Liver (tissue), 9 donors: ENCODE results near the gene GFY. TPM values are rescaled to one million over a fixed set of nuclear protein-coding genes. Genes with fewer than 3 reads are reported as not detected.

Experiments
- DNase-seq: peaks from one replicate; pipeline ENCODE4 v3.0.0-alpha.2; 2017; ENCODE audit warnings: low spot score
- H3K27ac ChIP-seq, 2 donors: one replicate each; pipeline ENCODE4 v1.7.0; 2013; ENCODE audit warnings: inconsistent platforms in 2 of 2, low read length in 2 of 2, control low read depth in 1 of 2, low read depth in 1 of 2, mild to moderate bottlenecking in 1 of 2
- H3K27me3 ChIP-seq, 4 donors: one replicate each; pipeline versions ENCODE4 v1.6.1 to v1.7.0; 2013; ENCODE audit warnings: low read length in 3 of 4, inconsistent platforms in 1 of 4, mild to moderate bottlenecking in 1 of 4, moderate library complexity in 1 of 4; ENCODE audit not compliant: control insufficient read depth in 4 of 4, insufficient read depth in 4 of 4
- H3K36me3 ChIP-seq, 4 donors: one replicate each; pipeline versions ENCODE4 v1.6.1 to v1.7.0; 2013; ENCODE audit warnings: low read length in 3 of 4, mild to moderate bottlenecking in 3 of 4, low read depth in 1 of 4, moderate library complexity in 1 of 4; ENCODE audit not compliant: control insufficient read depth in 4 of 4, insufficient read depth in 3 of 4
- H3K4me1 ChIP-seq, 4 donors: one replicate each; pipeline versions ENCODE4 v1.6.1 to v1.7.0; 2013; ENCODE audit warnings: low read length in 3 of 4, mild to moderate bottlenecking in 3 of 4, moderate library complexity in 1 of 4; ENCODE audit not compliant: control insufficient read depth in 4 of 4, insufficient read depth in 4 of 4
- H3K4me3 ChIP-seq, 3 donors: one replicate each; pipeline versions ENCODE4 v1.6.1 to v1.7.0; 2013; ENCODE audit warnings: low read length in 3 of 3, control low read depth in 1 of 3, low read depth in 1 of 3, mild to moderate bottlenecking in 1 of 3
- H3K9ac ChIP-seq, 2 donors: one replicate each; pipeline ENCODE4 v1.7.0; 2013; ENCODE audit warnings: low read length in 2 of 2, mild to moderate bottlenecking in 2 of 2, moderate library complexity in 2 of 2, control low read depth in 1 of 2, low read depth in 1 of 2
- H3K9me3 ChIP-seq, 4 donors: one replicate each; pipeline versions ENCODE4 v1.6.1 to v1.7.0; 2013; ENCODE audit warnings: low read length in 3 of 4; ENCODE audit not compliant: control insufficient read depth in 4 of 4
- CTCF ChIP-seq: fragments of 150-350 bp; IDR thresholded peaks from 2 replicates; pipeline ENCODE4 v1.5.1; 2017; ENCODE audit warnings: improper control_type of control experiment, low read depth, low read length; ENCODE audit not compliant: missing input control
- EGR1 ChIP-seq, 2 donors: IDR thresholded peaks; 2 replicates each; pipeline ENCODE4 v1.6.1; 2016 to 2018; ENCODE audit warnings: antibody characterized with exemption in 2 of 2, low read depth in 2 of 2
- WGBS: extraction: QIAGEN DNeasy Blood & Tissue Kit; methylation state at CpG from one replicate; pipeline ENCODE4 v1.1.7; 2013; 5-methylcytosine and 5-hydroxymethylcytosine counted together
- polyA plus RNA-seq, 2 donors: library from polyadenylated mRNA; stranded (reverse) in 1 of 2; unstranded in 1 of 2; fragments of 200-250 nt in 1 of 2; fragments of >200 nt in 1 of 2; fragmentation: Nextera tagmentation in 1 of 2; extraction: Ambion mirVana in 1 of 2; gene quantifications; one replicate each; pipeline versions ENCODE4 v1.2.1 to v1.2.3, GENCODE V29; 2013 to 2015
- total RNA-seq, 2 donors: library from RNA; depleted of rRNA; stranded (reverse); fragments of >200 nt; gene quantifications; one replicate each; pipeline ENCODE4 v1.2.3, GENCODE V29; 2014
- donor health status: healthy.
- donor health status: healthy.
- donor health status: healthy.
- donor health status: healthy.
- donor health status: healthy.

Gene GFY
- total and polyA plus RNA-seq, 4 donors, result not detected

GRCh38 chr19:49475995-49476880 is 51.0 kb downstream of the GFY start:
- TF ChIP-seq CTCF (peak; percentile 19), EGR1 (IDR thresholded peaks at IDR 0.05; ENCODE audit: low read depth in 2 of 2) (no peak)
- Histone ChIP-seq H3K9ac (no peak overlapping the region), H3K4me3 (no peak overlapping the region), H3K9me3 (no peaks in the 10 kb centered on the region), H3K27me3 (no peaks in the 10 kb centered on the region), H3K27ac (no peak overlapping the region), H3K36me3 (no peaks in the 10 kb centered on the region), H3K4me1 (peaks cover 0 to 11% (median 6%) of the 10 kb centered on the region in 4 donors)
- WGBS, result 70% methylated on average over 27 of the region's 27 CpGs
- no peak for DNase-seq

Other genes starting within 250 kb of the GFY start
- 1 to 10 TPM in 1 of 2 donors, under 1 TPM in 1; 0.19 to 1.2 TPM for gene SLC6A16, start 100.2 kb upstream of the GFY start, total RNA-seq
- gene SLC6A16, start 100.2 kb upstream of the GFY start, polyA plus RNA-seq, result 1 to 10 TPM; 1.8 to 2.7 TPM
- gene CD37, start 90.0 kb upstream of the GFY start, total RNA-seq, result 1 to 10 TPM; 2.9 to 9.6 TPM
- 1 to 10 TPM; 3.7 to 4.1 TPM for gene CD37, start 90.0 kb upstream of the GFY start, polyA plus RNA-seq
- gene TEAD2, start 63.0 kb upstream of the GFY start, total RNA-seq, result 1 to 10 TPM; 3.3 to 8.1 TPM
- gene TEAD2, start 63.0 kb upstream of the GFY start, polyA plus RNA-seq, result 1 to 10 TPM; 3.6 to 5.2 TPM
- under 1 TPM in 1 of 2 donors, not detected in 1; 0.14 TPM for gene DKKL1, start 61.5 kb upstream of the GFY start, total RNA-seq
- under 1 TPM in 1 of 2 donors, not detected in 1; 0.16 TPM for gene DKKL1, start 61.5 kb upstream of the GFY start, polyA plus RNA-seq
- gene KASH5, start 37.1 kb upstream of the GFY start, total RNA-seq, result not detected
- gene KASH5, start 37.1 kb upstream of the GFY start, polyA plus RNA-seq, result not detected
- not detected for gene PTH2, start 1.9 kb upstream of the GFY start, total RNA-seq
- not detected for gene PTH2, start 1.9 kb upstream of the GFY start, polyA plus RNA-seq
- under 1 TPM in 1 of 2 donors, not detected in 1; 0.08 TPM for gene SLC17A7, start 16.1 kb downstream of the GFY start, total RNA-seq
- gene SLC17A7, start 16.1 kb downstream of the GFY start, polyA plus RNA-seq, result under 1 TPM in 1 of 2 donors, not detected in 1; 0.06 TPM
- 10 to 100 TPM; 48.6 to 59.4 TPM for gene PIH1D1, start 26.4 kb downstream of the GFY start, total RNA-seq
- gene PIH1D1, start 26.4 kb downstream of the GFY start, polyA plus RNA-seq, result 10 to 100 TPM; 41.4 to 45.8 TPM
- gene ALDH16A1, start 27.8 kb downstream of the GFY start, total RNA-seq, result 10 to 100 TPM; 21.3 to 35.8 TPM
- gene ALDH16A1, start 27.8 kb downstream of the GFY start, polyA plus RNA-seq, result 10 to 100 TPM in 1 of 2 donors, 1 to 10 TPM in 1; 5.2 to 21.8 TPM
- gene FLT3LG, start 48.8 kb downstream of the GFY start, total RNA-seq, result 1 to 10 TPM in 1 of 2 donors, under 1 TPM in 1; 0.65 to 1.8 TPM
- 1 to 10 TPM; 2.5 to 4.3 TPM for gene FLT3LG, start 48.8 kb downstream of the GFY start, polyA plus RNA-seq
- gene RPL13A, start 62.2 kb downstream of the GFY start, total RNA-seq, result 1,000 to 10,000 TPM in 1 of 2 donors, 100 to 1,000 TPM in 1; 444 to 1,553 TPM
- gene RPL13A, start 62.2 kb downstream of the GFY start, polyA plus RNA-seq, result 1,000 to 10,000 TPM in 1 of 2 donors, 100 to 1,000 TPM in 1; 472 to 1,021 TPM
- gene RPS11, start 71.0 kb downstream of the GFY start, total RNA-seq, result 1,000 to 10,000 TPM in 1 of 2 donors, 100 to 1,000 TPM in 1; 985 to 1,212 TPM
- gene RPS11, start 71.0 kb downstream of the GFY start, polyA plus RNA-seq, result 1,000 to 10,000 TPM in 1 of 2 donors, 100 to 1,000 TPM in 1; 514 to 1,329 TPM
- 100 to 1,000 TPM; 123 to 146 TPM for gene FCGRT, start 87.3 kb downstream of the GFY start, total RNA-seq
- gene FCGRT, start 87.3 kb downstream of the GFY start, polyA plus RNA-seq, result 100 to 1,000 TPM; 237 TPM
- gene RCN3, start 102.6 kb downstream of the GFY start, total RNA-seq, result 1 to 10 TPM; 4.9 to 9.8 TPM
- gene RCN3, start 102.6 kb downstream of the GFY start, polyA plus RNA-seq, result 1 to 10 TPM; 5.8 to 8.2 TPM
- gene NOSIP, start 155.2 kb downstream of the GFY start, total RNA-seq, result 10 to 100 TPM; 19.3 to 33.3 TPM
- gene NOSIP, start 155.2 kb downstream of the GFY start, polyA plus RNA-seq, result 10 to 100 TPM; 27.7 to 45.2 TPM
- gene PRRG2, start 155.9 kb downstream of the GFY start, total RNA-seq, result 1 to 10 TPM; 1.1 to 1.4 TPM
- 1 to 10 TPM; 2.8 TPM for gene PRRG2, start 155.9 kb downstream of the GFY start, polyA plus RNA-seq
- gene PRR12, start 165.8 kb downstream of the GFY start, total RNA-seq, result 1 to 10 TPM; 2.8 TPM
- 1 to 10 TPM in 1 of 2 donors, under 1 TPM in 1; 0.86 to 3.5 TPM for gene PRR12, start 165.8 kb downstream of the GFY start, polyA plus RNA-seq
- 1 to 10 TPM; 4.1 to 5.7 TPM for gene RRAS, start 214.8 kb downstream of the GFY start, total RNA-seq
- 10 to 100 TPM; 16.5 to 18.5 TPM for gene RRAS, start 214.8 kb downstream of the GFY start, polyA plus RNA-seq
- 10 to 100 TPM in 1 of 2 donors, 1 to 10 TPM in 1; 9.2 to 10.6 TPM for gene SCAF1, start 216.8 kb downstream of the GFY start, total RNA-seq
- gene SCAF1, start 216.8 kb downstream of the GFY start, polyA plus RNA-seq, result 10 to 100 TPM in 1 of 2 donors, 1 to 10 TPM in 1; 4.6 to 17.6 TPM
- 10 to 100 TPM; 24.4 to 31.7 TPM for gene IRF3, start 240.5 kb downstream of the GFY start, total RNA-seq
- 10 to 100 TPM; 18.2 to 33.6 TPM for gene IRF3, start 240.5 kb downstream of the GFY start, polyA plus RNA-seq
- gene BCL2L12, start 240.5 kb downstream of the GFY start, total RNA-seq, result 1 to 10 TPM; 1.6 to 6.3 TPM
- 10 to 100 TPM in 1 of 2 donors, 1 to 10 TPM in 1; 7.2 to 15.7 TPM for gene BCL2L12, start 240.5 kb downstream of the GFY start, polyA plus RNA-seq